Measurements from ENCODE around the gene SPATA45. TPM values are rescaled to one million over a fixed set of nuclear protein-coding genes. Genes with fewer than 3 reads are reported as not detected.

Gene SPATA45
- total and polyA plus RNA-seq, 4 donors: not detected

DNA sequence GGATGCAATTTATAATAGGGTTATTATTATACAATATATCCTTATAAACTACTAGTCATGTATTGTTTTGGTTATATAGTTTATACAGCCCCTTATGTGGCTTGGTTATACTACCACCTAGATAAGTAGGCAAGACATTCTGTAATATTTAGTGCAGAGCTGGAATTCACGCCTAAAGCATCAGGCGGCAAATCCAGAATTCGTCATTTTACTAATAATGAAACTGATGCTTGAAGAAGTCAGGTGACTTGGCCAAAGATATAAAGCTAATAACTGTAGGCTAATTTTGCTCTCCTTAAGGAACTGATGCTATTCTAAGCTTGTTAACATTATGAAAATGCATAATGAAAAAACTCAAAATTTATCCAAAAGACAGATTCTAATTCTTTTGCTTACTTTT is 66.7 kb downstream of the SPATA45 start:
- no peak for ATAC-seq (ENCODE audit: insufficient read depth, low FRiP score)
- no peak overlapping the region for H3K27ac ChIP-seq (ENCODE audit: low read depth in 1 of 2, low read length in 1 of 2)
- H3K4me3 ChIP-seq: no peak overlapping the region
- no peaks in the 10 kb centered on the region for H3K27me3 ChIP-seq (ENCODE audit: control insufficient read depth in 3 of 3, insufficient read depth in 3 of 3, low read length in 2 of 3)
- 93 to 97% methylated on average over 3 of the region's 3 CpGs for WGBS, 2 donors
- TF ChIP-seq, protein P1, sequence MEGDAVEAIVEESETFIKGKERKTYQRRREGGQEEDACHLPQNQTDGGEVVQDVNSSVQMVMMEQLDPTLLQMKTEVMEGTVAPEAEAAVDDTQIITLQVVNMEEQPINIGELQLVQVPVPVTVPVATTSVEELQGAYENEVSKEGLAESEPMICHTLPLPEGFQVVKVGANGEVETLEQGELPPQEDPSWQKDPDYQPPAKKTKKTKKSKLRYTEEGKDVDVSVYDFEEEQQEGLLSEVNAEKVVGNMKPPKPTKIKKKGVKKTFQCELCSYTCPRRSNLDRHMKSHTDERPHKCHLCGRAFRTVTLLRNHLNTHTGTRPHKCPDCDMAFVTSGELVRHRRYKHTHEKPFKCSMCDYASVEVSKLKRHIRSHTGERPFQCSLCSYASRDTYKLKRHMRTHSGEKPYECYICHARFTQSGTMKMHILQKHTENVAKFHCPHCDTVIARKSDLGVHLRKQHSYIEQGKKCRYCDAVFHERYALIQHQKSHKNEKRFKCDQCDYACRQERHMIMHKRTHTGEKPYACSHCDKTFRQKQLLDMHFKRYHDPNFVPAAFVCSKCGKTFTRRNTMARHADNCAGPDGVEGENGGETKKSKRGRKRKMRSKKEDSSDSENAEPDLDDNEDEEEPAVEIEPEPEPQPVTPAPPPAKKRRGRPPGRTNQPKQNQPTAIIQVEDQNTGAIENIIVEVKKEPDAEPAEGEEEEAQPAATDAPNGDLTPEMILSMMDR (IDR thresholded peaks at IDR 0.05; ENCODE audit: control extremely low read depth, extremely low read depth): no peak
- H3K9ac ChIP-seq (ENCODE audit: insufficient read depth in 1 of 2, low read length in 2 of 2): no peak overlapping the region
- H3K4me1 ChIP-seq (ENCODE audit: control insufficient read depth in 5 of 5, insufficient read depth in 5 of 5, low read length in 5 of 5): no peaks in the 10 kb centered on the region
- no peaks in the 10 kb centered on the region for H3K9me3 ChIP-seq (ENCODE audit: control insufficient read depth in 4 of 4, insufficient read depth in 3 of 4, low read length in 3 of 4)
- H3K36me3 ChIP-seq (ENCODE audit: control insufficient read depth in 4 of 4, insufficient read depth in 4 of 4, low read length in 4 of 4): peaks cover 4 to 25% (median 11%) of the 10 kb centered on the region in 4 donors
- no peak for DNase-seq

Small RNA genes within 50 kb of the gene (small RNA-seq; reads per million reads assigned to genes)
- gene AC104333.1 (ENCODE audit: low replicate concordance) (not detected), gene AC104333.2 (ENCODE audit: low replicate concordance) (not detected)

Other genes starting within 250 kb of the SPATA45 start
- gene ATF3, start 238.9 kb downstream of the SPATA45 start, total RNA-seq: 10 to 100 TPM; 15.9 to 44.1 TPM
- 10 to 100 TPM; 22.3 to 26.5 TPM for gene ATF3, start 238.9 kb downstream of the SPATA45 start, polyA plus RNA-seq
- gene BATF3, start 147.8 kb downstream of the SPATA45 start, total RNA-seq: 10 to 100 TPM in 1 of 2 donors, 1 to 10 TPM in 1; 2.4 to 12.0 TPM
- 10 to 100 TPM in 1 of 2 donors, 1 to 10 TPM in 1; 8.3 to 24.6 TPM for gene BATF3, start 147.8 kb downstream of the SPATA45 start, polyA plus RNA-seq
- 10 to 100 TPM; 27.5 to 48.8 TPM for gene NSL1, start 55.9 kb downstream of the SPATA45 start, total RNA-seq
- gene NSL1, start 55.9 kb downstream of the SPATA45 start, polyA plus RNA-seq: 10 to 100 TPM in 1 of 2 donors, 1 to 10 TPM in 1; 9.2 to 26.5 TPM
- gene TATDN3, start 55.8 kb downstream of the SPATA45 start, total RNA-seq: 10 to 100 TPM; 15.1 to 17.8 TPM
- gene TATDN3, start 55.8 kb downstream of the SPATA45 start, polyA plus RNA-seq: 10 to 100 TPM; 11.2 to 12.4 TPM
- gene FLVCR1, start 10.6 kb upstream of the SPATA45 start, total RNA-seq: 10 to 100 TPM in 1 of 2 donors, 1 to 10 TPM in 1; 8.6 to 17.4 TPM
- 1 to 10 TPM; 4.5 to 4.6 TPM for gene FLVCR1, start 10.6 kb upstream of the SPATA45 start, polyA plus RNA-seq
- gene VASH2, start 102.9 kb upstream of the SPATA45 start, total RNA-seq: 10 to 100 TPM in 1 of 2 donors, 1 to 10 TPM in 1; 1.7 to 11.0 TPM
- gene VASH2, start 102.9 kb upstream of the SPATA45 start, polyA plus RNA-seq: under 1 TPM; 0.26 to 0.49 TPM
- 10 to 100 TPM; 35.4 to 53.7 TPM for gene ANGEL2, start 168.2 kb upstream of the SPATA45 start, total RNA-seq
- gene ANGEL2, start 168.2 kb upstream of the SPATA45 start, polyA plus RNA-seq: 10 to 100 TPM; 13.7 to 22.5 TPM
- gene RPS6KC1, start 203.6 kb upstream of the SPATA45 start, total RNA-seq: 10 to 100 TPM; 14.7 to 41.6 TPM
- 1 to 10 TPM; 2.9 to 7.6 TPM for gene RPS6KC1, start 203.6 kb upstream of the SPATA45 start, polyA plus RNA-seq

Measured in lung (tissue), 13 donors.